ENCODE measurements around the gene PIN1.

GRCh38 chr19:9858766-9859165 lies 23.6 kb downstream of the PIN1 start:
- no peak for TF ChIP-seq CTCF (IDR thresholded peaks at IDR 0.05)
- no peak for TF ChIP-seq ZFX (IDR thresholded peaks at IDR 0.05; ENCODE audit: borderline replicate concordance)

All from 22Rv1 (cell line).